Lung (tissue), 12 donors: ENCODE data around the gene FRRS1. TPM values are rescaled to one million over a fixed set of nuclear protein-coding genes. Genes with fewer than 3 reads are reported as not detected.

Experiments used
- ATAC-seq: fragments of 200-7000 bp; cut with Tn5 transposase; one replicate; pipeline ENCODE4 v1.9.1; 2020; ENCODE audit warnings: moderate number of reproducible peaks; ENCODE audit not compliant: insufficient read depth, low FRiP score
- DNase-seq, 3 donors: peaks; one replicate each; pipeline ENCODE4 v3.0.0-alpha.2; 2013 to 2017
- H3K27ac ChIP-seq, 2 donors: one replicate each; pipeline ENCODE4 v1.5.1; 2013; ENCODE audit warnings: mild to moderate bottlenecking in 2 of 2, moderate library complexity in 2 of 2, control low read depth in 1 of 2, inconsistent platforms in 1 of 2, low read depth in 1 of 2, low read length in 1 of 2
- H3K27me3 ChIP-seq, 3 donors: one replicate each; pipeline ENCODE4 v1.5.1; 2013; ENCODE audit warnings: low read length in 2 of 3; ENCODE audit not compliant: control insufficient read depth in 3 of 3, insufficient read depth in 3 of 3
- H3K36me3 ChIP-seq, 4 donors: one replicate each; pipeline ENCODE4 v1.5.1; 2013; ENCODE audit warnings: low read length in 4 of 4, mild to moderate bottlenecking in 1 of 4, moderate library complexity in 1 of 4; ENCODE audit not compliant: control insufficient read depth in 4 of 4, insufficient read depth in 4 of 4
- H3K4me1 ChIP-seq, 5 donors: one replicate each; pipeline ENCODE4 v1.5.1; 2013; ENCODE audit warnings: low read length in 5 of 5, mild to moderate bottlenecking in 2 of 5, moderate library complexity in 1 of 5; ENCODE audit not compliant: control insufficient read depth in 5 of 5, insufficient read depth in 5 of 5
- H3K4me3 ChIP-seq: one replicate; pipeline ENCODE4 v1.5.1; 2013; ENCODE audit warnings: mild to moderate bottlenecking, control low read depth, moderate library complexity
- H3K9ac ChIP-seq, 2 donors: one replicate each; pipeline ENCODE4 v1.5.1; 2013; ENCODE audit warnings: low read length in 2 of 2, control low read depth in 1 of 2; ENCODE audit not compliant: insufficient read depth in 1 of 2
- H3K9me3 ChIP-seq, 4 donors: one replicate each; pipeline ENCODE4 v1.5.1; 2013; ENCODE audit warnings: low read length in 3 of 4, mild to moderate bottlenecking in 1 of 4, moderate library complexity in 1 of 4; ENCODE audit not compliant: control insufficient read depth in 4 of 4, insufficient read depth in 3 of 4
- CTCF ChIP-seq: IDR thresholded peaks from 2 replicates; pipeline ENCODE4 v1.5.1; 2012; ENCODE audit warnings: mild to moderate bottlenecking; ENCODE audit errors: control extremely low read depth, extremely low read depth
- WGBS, 2 donors: extraction: QIAGEN DNeasy Blood & Tissue Kit; methylation state at CpG; one replicate each; pipeline ENCODE4 v1.1.7; 2013; 5-methylcytosine and 5-hydroxymethylcytosine counted together
- polyA plus RNA-seq, 2 donors: library from polyadenylated mRNA; stranded (reverse); fragments of 200-250 nt; gene quantifications; one replicate each; pipeline ENCODE4 v1.2.1, GENCODE V29; 2013
- total RNA-seq, 2 donors: library from RNA; depleted of rRNA in 1 of 2; stranded (reverse); fragments of >200 nt in 1 of 2; gene quantifications; one replicate each; pipeline ENCODE4 v1.2.1, GENCODE V29; 2014 to 2021
- donor health status: control.
- donor health status: control.
- donor health status: Bipolar disorder and iron deficiency.
- donor health status: healthy.
- donor health status: DM: yes; HTN: yes; CAD: no.

The FRRS1 gene
- total and polyA plus RNA-seq, 4 donors: 0.67 to 12.1 (median 7.4) TPM

GRCh38 chr1:99662539-99663080 is 103.8 kb downstream of the FRRS1 start:
- 30 to 48% methylated on average over 3 of the region's 3 CpGs for WGBS, 2 donors
- no peak for TF ChIP-seq CTCF

GRCh38 chr1:99661780-99662179 is 104.7 kb downstream of the FRRS1 start:
- no peak overlapping the region for H3K9ac ChIP-seq
- peaks cover 0 to 8% (median 0%) of the 10 kb centered on the region in 4 donors for H3K36me3 ChIP-seq
- H3K27me3 ChIP-seq: no peaks in the 10 kb centered on the region
- 49 to 52% methylated on average over 3 of the region's 3 CpGs for WGBS, 2 donors
- no peak for ATAC-seq
- H3K4me1 ChIP-seq: peaks cover 0 to 30% (median 0%) of the 10 kb centered on the region in 5 donors
- no peaks in the 10 kb centered on the region for H3K9me3 ChIP-seq
- TF ChIP-seq CTCF: no peak
- H3K27ac ChIP-seq: peak overlapping the region in 1 of 2 donors; percentile 85
- no peak overlapping the region for H3K4me3 ChIP-seq
- no peak for DNase-seq

More at GRCh38 chr1:99662539-99663080, 103.8 kb downstream of the FRRS1 start:
- Histone ChIP-seq H3K9me3 (no peaks in the 10 kb centered on the region), H3K27ac (peak overlapping the region in 1 of 2 donors; percentile 37), H3K4me3 (no peak overlapping the region), H3K36me3 (peaks cover 0 to 15% (median 0%) of the 10 kb centered on the region in 4 donors), H3K27me3 (no peaks in the 10 kb centered on the region), H3K4me1 (peaks cover 0 to 25% (median 0%) of the 10 kb centered on the region in 5 donors), H3K9ac (no peak overlapping the region)
- ATAC-seq (peak; percentile 76), DNase-seq (peak in 2 of 3 donors; percentile 56 to 77)

GRCh38 chr1:99660496-99660895 is 105.9 kb downstream of the FRRS1 start:
- Histone ChIP-seq H3K4me1 (peaks cover 0 to 34% (median 0%) of the 10 kb centered on the region in 5 donors), H3K9ac (no peak overlapping the region), H3K36me3 (peaks cover 0 to 8% (median 0%) of the 10 kb centered on the region in 4 donors), H3K27me3 (no peaks in the 10 kb centered on the region), H3K27ac (peak overlapping the region in 1 of 2 donors; percentile 26), H3K9me3 (no peaks in the 10 kb centered on the region), H3K4me3 (no peak overlapping the region)
- no peak for TF ChIP-seq CTCF
- DNase-seq (no peak), ATAC-seq (no peak)
- WGBS, 2 donors: 86 to 92% methylated on average over 2 of the region's 2 CpGs

- peaks cover 0 to 8% (median 0%) of the 10 kb centered on the region in 4 donors for H3K36me3 ChIP-seq
- peak overlapping the region; percentile 72 to 82 for H3K27ac ChIP-seq
- H3K27me3 ChIP-seq: no peaks in the 10 kb centered on the region
- no peak for ATAC-seq
- no peaks in the 10 kb centered on the region for H3K9me3 ChIP-seq
- TF ChIP-seq CTCF: no peak
- peaks cover 0 to 34% (median 0%) of the 10 kb centered on the region in 5 donors for H3K4me1 ChIP-seq
- no peak for DNase-seq
- 53 to 72% methylated on average over 2 of the region's 2 CpGs for WGBS, 2 donors
- no peak overlapping the region for H3K4me3 ChIP-seq
- no peak overlapping the region for H3K9ac ChIP-seq
Observed at GRCh38 chr1:99659755-99660210, 106.7 kb downstream of the FRRS1 start.
